Trophoblast cell (in vitro differentiated cells and primary cell): ENCODE measurements around the gene ARL13A.

Experiments used
- DNase-seq, 2 donors: peaks; one replicate each; pipeline ENCODE4 v3.0.0-alpha.2; 2016
- H2AFZ ChIP-seq: 2 replicates; pipeline ENCODE4 v1.6.1; 2013; ENCODE audit warnings: low read length, moderate library complexity, mild to moderate bottlenecking; ENCODE audit not compliant: insufficient read depth, poor library complexity
- H2AK5ac ChIP-seq: 2 replicates; pipeline ENCODE4 v1.6.1; 2013; ENCODE audit warnings: mild to moderate bottlenecking, low read length
- H2BK120ac ChIP-seq: 2 replicates; pipeline ENCODE4 v1.6.1; 2013; ENCODE audit warnings: low read length, mild to moderate bottlenecking, moderate library complexity; ENCODE audit not compliant: insufficient read depth, poor library complexity
- H2BK12ac ChIP-seq: 2 replicates; pipeline ENCODE4 v1.6.1; 2013; ENCODE audit warnings: mild to moderate bottlenecking, low read length, moderate library complexity
- H2BK5ac ChIP-seq: 2 replicates; pipeline ENCODE4 v1.6.1; 2013; ENCODE audit warnings: low read length, low read depth, moderate library complexity, mild to moderate bottlenecking; ENCODE audit not compliant: poor library complexity
- H3K14ac ChIP-seq: 2 replicates; pipeline ENCODE4 v1.6.1; 2013; ENCODE audit warnings: mild to moderate bottlenecking, low read length
- H3K18ac ChIP-seq: 2 replicates; pipeline ENCODE4 v1.6.1; 2013; ENCODE audit warnings: mild to moderate bottlenecking, low read length
- H3K23ac ChIP-seq: 2 replicates; pipeline ENCODE4 v1.6.1; 2013; ENCODE audit warnings: low read length
- H3K27ac ChIP-seq: 2 replicates; pipeline ENCODE4 v1.5.1; 2013; ENCODE audit warnings: low read depth, mild to moderate bottlenecking, inconsistent platforms, low read length, moderate library complexity
- H3K27me3 ChIP-seq: 2 replicates; pipeline ENCODE4 v1.6.1; 2013; ENCODE audit warnings: inconsistent platforms, mild to moderate bottlenecking, low read length, moderate library complexity; ENCODE audit not compliant: insufficient read depth
- H3K36me3 ChIP-seq, 2 experiments: 1 replicate in 1 of 2; 2 replicates in 1 of 2; pipeline ENCODE4 v1.6.1; 2013; ENCODE audit warnings: low read length in 2 of 2, mild to moderate bottlenecking in 2 of 2, moderate library complexity in 1 of 2; ENCODE audit not compliant: insufficient read depth in 2 of 2, control insufficient read depth in 1 of 2
- H3K4ac ChIP-seq: 2 replicates; pipeline ENCODE4 v1.6.1; 2013; ENCODE audit warnings: low read depth, mild to moderate bottlenecking, low read length, moderate library complexity
- H3K4me1 ChIP-seq, 2 experiments: 1 replicate in 1 of 2; 2 replicates in 1 of 2; pipeline ENCODE4 v1.6.1; 2013; ENCODE audit warnings: low read length in 2 of 2, mild to moderate bottlenecking in 2 of 2, moderate library complexity in 1 of 2; ENCODE audit not compliant: insufficient read depth in 2 of 2, control insufficient read depth in 1 of 2
- H3K4me2 ChIP-seq: 2 replicates; pipeline ENCODE4 v1.6.1; 2013; ENCODE audit warnings: inconsistent platforms, mild to moderate bottlenecking, low read length, moderate library complexity
- H3K4me3 ChIP-seq: 2 replicates; pipeline ENCODE4 v1.5.1; 2013; ENCODE audit warnings: mild to moderate bottlenecking, low read depth, low read length, inconsistent platforms
- H3K79me1 ChIP-seq: one replicate; pipeline ENCODE4 v1.6.1; 2013; ENCODE audit warnings: low read length
- H3K79me2 ChIP-seq: 2 replicates; pipeline ENCODE4 v1.6.1; 2013; ENCODE audit warnings: low read length, mild to moderate bottlenecking; ENCODE audit not compliant: control insufficient read depth, insufficient read depth, poor library complexity
- H3K9ac ChIP-seq: 2 replicates; pipeline ENCODE4 v1.6.1; 2013; ENCODE audit warnings: mild to moderate bottlenecking, low read length
- H3K9me3 ChIP-seq: 2 replicates; pipeline ENCODE4 v1.6.1; 2013; ENCODE audit warnings: low read depth, mild to moderate bottlenecking, control low read depth, inconsistent platforms, low read length; ENCODE audit not compliant: insufficient read depth
- H4K12ac ChIP-seq: 2 replicates; pipeline ENCODE4 v1.6.1; 2013; ENCODE audit warnings: low read depth, mild to moderate bottlenecking, low read length, moderate library complexity
- H4K8ac ChIP-seq: 2 replicates; pipeline ENCODE4 v1.6.1; 2013; ENCODE audit warnings: low read depth, mild to moderate bottlenecking, low read length, moderate library complexity
- H4K91ac ChIP-seq: one replicate; pipeline ENCODE4 v1.6.1; 2013; ENCODE audit warnings: low read depth, mild to moderate bottlenecking, low read length, moderate library complexity
- WGBS: extraction: QIAGEN DNeasy Blood & Tissue Kit; methylation state at CpG from one replicate; pipeline ENCODE4 v1.1.7; 2013; ENCODE audit warnings: missing lambda C conversion rate; ENCODE audit not compliant: insufficient read length, insufficient coverage; ENCODE audit errors: extremely low coverage; 5-methylcytosine and 5-hydroxymethylcytosine counted together

Gene ARL13A

DNA sequence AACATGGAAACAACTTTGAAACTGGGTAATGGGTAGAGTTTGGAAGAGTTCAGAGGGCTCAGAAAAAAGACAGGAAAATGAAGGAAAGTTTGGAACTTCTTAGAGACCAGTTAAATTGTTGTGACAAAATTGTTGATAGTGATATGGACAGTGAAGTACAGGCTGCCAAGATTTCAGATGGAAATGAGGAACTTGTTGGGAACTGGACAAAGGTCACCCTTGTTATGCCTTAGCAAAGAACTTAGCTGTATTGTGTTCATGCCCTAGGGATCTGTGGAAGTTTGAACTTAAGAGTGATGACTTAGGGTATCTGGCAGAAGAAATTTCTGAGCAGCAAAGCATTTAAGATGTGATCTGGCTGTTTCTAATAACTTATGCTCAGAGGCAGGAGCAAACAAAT is 5.1 kb upstream of the ARL13A start:
- Histone ChIP-seq H2AFZ (no peak overlapping the region), H3K27ac (no peak overlapping the region), H3K27me3 (no peaks in the 10 kb centered on the region), H3K79me1 (no peaks in the 10 kb centered on the region), H4K8ac (no peak overlapping the region), H3K9ac (no peak overlapping the region), H2BK5ac (no peak overlapping the region), H4K12ac (no peak overlapping the region), H3K9me3 (no peaks in the 10 kb centered on the region), H3K4me1 (no peaks in the 10 kb centered on the region), H3K36me3 (no peaks in the 10 kb centered on the region), H3K4me2 (no peak overlapping the region), H3K23ac (no peak overlapping the region), H3K18ac (no peak overlapping the region), H3K4ac (no peak overlapping the region), H4K91ac (no peak overlapping the region), H3K4me3 (no peak overlapping the region), H3K79me2 (no peaks in the 10 kb centered on the region), H2AK5ac (no peak overlapping the region), H2BK12ac (no peak overlapping the region), H2BK120ac (no peak overlapping the region), H3K14ac (no peak overlapping the region)
- DNase-seq = no peak

DNA sequence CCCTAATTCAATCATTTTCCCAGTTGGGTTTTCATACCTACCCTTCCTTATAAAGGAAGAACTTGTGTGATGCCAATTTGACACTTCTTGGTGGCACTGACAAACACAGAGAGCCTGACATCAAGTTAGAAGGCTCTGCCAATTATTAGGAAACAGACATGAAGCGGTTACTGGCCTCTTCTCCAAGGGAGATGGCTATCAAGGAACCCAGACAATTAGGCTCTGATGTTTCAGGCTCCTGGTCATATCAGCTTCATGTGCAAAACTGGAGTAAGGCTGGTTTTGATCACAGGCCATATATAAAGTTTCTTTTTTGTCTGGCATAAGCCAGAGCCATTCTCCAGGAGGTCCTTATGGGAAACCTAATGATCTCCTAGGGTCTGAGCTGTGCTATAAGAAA is 428 bp downstream of the ARL13A start:
- no peak overlapping the region for H4K12ac ChIP-seq
- no CpG with 5 or more reads among the region's 1 CpG for WGBS
- H3K79me2 ChIP-seq = no peaks in the 10 kb centered on the region

DNA sequence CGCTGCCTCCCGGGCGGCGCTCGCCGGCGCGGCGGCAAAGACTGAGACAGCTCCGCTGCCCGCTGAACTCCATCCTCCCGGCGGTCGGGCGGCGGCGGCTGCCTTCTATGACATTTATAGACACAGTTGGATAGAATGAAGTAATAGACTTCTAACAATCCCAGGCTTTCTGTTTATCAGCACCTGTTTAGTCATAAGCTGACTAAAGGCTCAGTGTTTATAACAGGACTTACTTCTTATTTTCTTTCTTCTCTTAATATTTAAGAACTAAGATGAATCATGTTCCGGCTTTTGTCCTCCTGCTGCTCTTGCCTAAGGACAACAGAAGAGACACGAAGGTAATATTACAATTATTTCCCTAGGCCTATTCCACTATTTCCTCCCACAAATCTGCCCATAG is 3.9 kb downstream of the ARL13A start:
- Histone ChIP-seq H4K8ac (no peak overlapping the region), H3K23ac (no peak overlapping the region), H3K14ac (no peak overlapping the region), H2AFZ (no peak overlapping the region), H3K4me1 (no peaks in the 10 kb centered on the region), H3K18ac (no peak overlapping the region), H3K27me3 (no peaks in the 10 kb centered on the region), H2BK120ac (no peak overlapping the region), H3K4ac (no peak overlapping the region), H3K79me1 (no peaks in the 10 kb centered on the region), H3K36me3 (no peaks in the 10 kb centered on the region), H3K9ac (no peak overlapping the region), H3K9me3 (no peaks in the 10 kb centered on the region), H3K27ac (no peak overlapping the region), H3K4me3 (no peak overlapping the region), H3K79me2 (no peaks in the 10 kb centered on the region), H3K4me2 (no peak overlapping the region), H4K91ac (no peak overlapping the region), H2BK5ac (no peak overlapping the region), H2AK5ac (no peak overlapping the region), H4K12ac (no peak overlapping the region), H2BK12ac (no peak overlapping the region)
- no CpG with 5 or more reads among the region's 19 CpGs for WGBS
- no peak for DNase-seq

More for the DNA sequence above, 428 bp downstream of the ARL13A start:
- Histone ChIP-seq H3K23ac (no peak overlapping the region), H4K91ac (no peak overlapping the region), H2AK5ac (no peak overlapping the region), H2BK5ac (no peak overlapping the region), H3K27ac (no peak overlapping the region), H3K18ac (no peak overlapping the region), H3K4me1 (no peaks in the 10 kb centered on the region), H3K4ac (no peak overlapping the region), H4K8ac (no peak overlapping the region), H3K9ac (no peak overlapping the region), H3K14ac (no peak overlapping the region), H3K36me3 (no peaks in the 10 kb centered on the region), H3K9me3 (no peaks in the 10 kb centered on the region), H3K79me1 (no peaks in the 10 kb centered on the region), H2BK120ac (no peak overlapping the region), H3K4me3 (no peak overlapping the region), H2AFZ (no peak overlapping the region), H3K4me2 (no peak overlapping the region), H2BK12ac (no peak overlapping the region), H3K27me3 (no peaks in the 10 kb centered on the region)
- DNase-seq = no peak

DNA sequence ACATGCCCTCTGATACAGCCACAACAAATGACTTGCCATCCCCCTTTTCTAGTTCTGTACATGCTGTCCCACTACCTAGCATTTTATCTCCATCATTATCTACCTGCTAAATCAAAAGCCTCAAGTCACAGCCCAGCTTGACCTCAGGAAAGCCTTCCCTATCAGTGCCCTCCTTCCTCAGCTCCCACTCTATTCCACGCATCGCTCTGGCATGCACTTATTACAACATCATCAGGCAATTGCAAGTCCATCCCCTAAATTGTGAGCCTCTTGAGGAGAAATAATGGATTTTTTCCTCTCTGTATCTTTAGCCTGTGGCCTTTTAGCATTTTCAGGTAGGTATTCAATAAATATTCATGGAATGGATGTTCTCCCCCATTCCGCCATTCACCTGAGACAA is 5.7 kb downstream of the ARL13A start:
- no peaks in the 10 kb centered on the region for H3K27me3 ChIP-seq
- no peak overlapping the region for H2BK12ac ChIP-seq
- H3K27ac ChIP-seq = no peak overlapping the region
- no peaks in the 10 kb centered on the region for H3K79me2 ChIP-seq
- H3K23ac ChIP-seq = no peak overlapping the region
- no peak overlapping the region for H4K91ac ChIP-seq
- no peak overlapping the region for H3K18ac ChIP-seq
- H3K14ac ChIP-seq = no peak overlapping the region
- no peak overlapping the region for H3K4me3 ChIP-seq
- no peaks in the 10 kb centered on the region for H3K9me3 ChIP-seq
- no peak overlapping the region for H3K4ac ChIP-seq
- no peak overlapping the region for H4K8ac ChIP-seq
- no peak overlapping the region for H2AK5ac ChIP-seq
- no peak overlapping the region for H4K12ac ChIP-seq
- H2BK120ac ChIP-seq = no peak overlapping the region
- H2BK5ac ChIP-seq = no peak overlapping the region
- H2AFZ ChIP-seq = no peak overlapping the region
- peaks cover 0 to 2% of the 10 kb centered on the region in 2 experiments for H3K4me1 ChIP-seq
- H3K9ac ChIP-seq = no peak overlapping the region
- no peaks in the 10 kb centered on the region for H3K36me3 ChIP-seq
- H3K4me2 ChIP-seq = no peak overlapping the region
- H3K79me1 ChIP-seq = peaks cover 3% of the 10 kb centered on the region
- no CpG with 5 or more reads among the region's 3 CpGs for WGBS
- DNase-seq = no peak
